ENCODE data around the gene GZF1.

Gene GZF1

DNA sequence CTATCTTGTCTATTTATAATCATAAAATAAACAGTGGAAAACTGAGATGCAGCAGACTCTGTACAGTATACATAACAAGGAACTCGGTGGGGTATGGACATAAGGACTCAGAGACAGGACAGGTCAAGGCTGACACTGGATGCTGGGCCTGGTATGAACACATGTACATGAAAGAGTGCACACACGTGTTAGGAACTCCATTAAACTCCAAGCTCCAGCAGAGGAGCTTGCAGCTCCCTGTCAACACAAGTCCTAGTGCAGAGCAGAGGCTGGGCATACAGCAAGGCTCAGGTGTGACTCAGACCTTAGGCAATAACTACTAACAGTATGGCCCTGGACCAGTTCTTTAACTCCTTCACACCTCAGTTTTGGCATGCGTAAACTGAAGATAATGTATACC lies 42.2 kb downstream of the GZF1 start:
- peaks cover 35% of the 10 kb centered on the region for H3K36me3 ChIP-seq
- H3K9me3 ChIP-seq (ENCODE audit: severe bottlenecking): no peaks in the 10 kb centered on the region
- H3K27me3 ChIP-seq (ENCODE audit: insufficient read depth, low read depth, severe bottlenecking): no peaks in the 10 kb centered on the region
- no peak for DNase-seq
- no peak for TF ChIP-seq CTCF (IDR thresholded peaks at IDR 0.05; ENCODE audit: low read depth, low read length)
- no peak overlapping the region; the same call in 1 of the 2 replicates for H3K27ac ChIP-seq
- H3K4me3 ChIP-seq (ENCODE audit: low read depth, low read length): no peak overlapping the region

DNA sequence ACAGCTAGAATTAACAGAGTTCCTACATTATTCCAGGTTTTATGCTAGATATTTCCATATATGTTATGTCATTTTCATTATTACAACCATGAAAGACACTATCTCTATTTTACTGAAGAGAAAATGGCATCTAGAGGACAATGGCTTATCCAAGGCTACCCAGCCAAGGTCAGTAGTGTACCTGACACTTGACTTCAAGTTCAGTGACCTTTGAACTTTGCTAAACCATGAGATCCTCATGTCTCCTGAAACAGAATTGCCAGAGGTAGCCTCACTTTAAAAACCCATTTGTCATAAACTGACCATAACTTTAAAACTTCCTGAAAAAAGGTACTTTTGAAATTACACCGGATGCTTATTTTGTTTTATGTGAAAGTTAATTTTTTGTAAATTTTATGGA lies 44.9 kb downstream of the GZF1 start:
- TF ChIP-seq CTCF (IDR thresholded peaks at IDR 0.05; ENCODE audit: low read depth, low read length): no peak

DNA sequence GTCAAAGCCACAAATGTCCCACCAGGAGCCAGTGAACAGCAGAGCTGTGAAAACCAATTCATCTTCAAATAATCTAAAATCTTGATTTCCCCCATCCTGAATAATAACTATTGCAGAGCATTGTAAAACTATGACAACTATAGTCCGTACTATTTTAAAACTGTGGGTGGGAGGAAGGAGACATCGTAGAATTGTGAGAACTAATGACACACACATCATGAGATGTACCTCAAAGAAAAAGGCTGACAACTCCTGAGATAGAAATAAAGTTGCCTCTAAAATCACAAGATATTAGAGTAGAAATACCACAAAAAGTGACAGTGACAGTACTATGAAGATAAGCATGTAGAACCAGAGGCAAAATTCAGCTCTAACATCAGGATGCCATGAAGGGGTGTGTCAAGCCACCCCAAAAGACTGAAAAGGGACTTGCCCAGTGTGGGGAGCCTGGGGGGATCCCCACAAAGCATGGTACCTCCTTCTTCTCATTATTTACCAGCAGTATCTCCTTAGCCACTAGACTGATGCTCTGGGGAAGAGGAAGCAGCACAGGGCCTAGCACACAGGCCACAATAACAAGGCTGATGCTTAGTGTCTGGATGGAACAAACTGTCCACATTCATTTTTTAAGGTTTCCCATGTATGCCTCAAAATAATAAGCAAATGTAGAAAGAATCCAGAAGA lies 45.9 kb downstream of the GZF1 start:
- no peak for TF ChIP-seq CTCF (IDR thresholded peaks at IDR 0.05; ENCODE audit: low read depth, low read length)
- Histone ChIP-seq H3K27me3 (ENCODE audit: insufficient read depth, low read depth, severe bottlenecking) (no peaks in the 10 kb centered on the region), H3K36me3 (peaks cover 6% of the 10 kb centered on the region), H3K27ac (no peak overlapping the region), H3K9me3 (ENCODE audit: severe bottlenecking) (no peaks in the 10 kb centered on the region), H3K4me3 (ENCODE audit: low read depth, low read length) (no peak overlapping the region)
- DNase-seq: no peak

More for the DNA sequence above, 44.9 kb downstream of the GZF1 start:
- H3K9me3 ChIP-seq (ENCODE audit: severe bottlenecking): no peaks in the 10 kb centered on the region
- no peak overlapping the region for H3K4me3 ChIP-seq (ENCODE audit: low read depth, low read length)
- no peak for DNase-seq
- H3K36me3 ChIP-seq: peaks cover 11% of the 10 kb centered on the region
- H3K27me3 ChIP-seq (ENCODE audit: insufficient read depth, low read depth, severe bottlenecking): no peaks in the 10 kb centered on the region
- H3K27ac ChIP-seq: no peak overlapping the region

- no peaks in the 10 kb centered on the region for H3K9me3 ChIP-seq (ENCODE audit: severe bottlenecking)
- peaks cover 6% of the 10 kb centered on the region for H3K36me3 ChIP-seq
- no peak overlapping the region for H3K4me3 ChIP-seq (ENCODE audit: low read depth, low read length)
- no peak for TF ChIP-seq CTCF (IDR thresholded peaks at IDR 0.05; ENCODE audit: low read depth, low read length)
- H3K27me3 ChIP-seq (ENCODE audit: insufficient read depth, low read depth, severe bottlenecking): no peaks in the 10 kb centered on the region
- no peak for DNase-seq
- H3K27ac ChIP-seq: no peak overlapping the region
Measured at GRCh38 chr20:23408957-23409356, 47.0 kb downstream of the GZF1 start.

DNA sequence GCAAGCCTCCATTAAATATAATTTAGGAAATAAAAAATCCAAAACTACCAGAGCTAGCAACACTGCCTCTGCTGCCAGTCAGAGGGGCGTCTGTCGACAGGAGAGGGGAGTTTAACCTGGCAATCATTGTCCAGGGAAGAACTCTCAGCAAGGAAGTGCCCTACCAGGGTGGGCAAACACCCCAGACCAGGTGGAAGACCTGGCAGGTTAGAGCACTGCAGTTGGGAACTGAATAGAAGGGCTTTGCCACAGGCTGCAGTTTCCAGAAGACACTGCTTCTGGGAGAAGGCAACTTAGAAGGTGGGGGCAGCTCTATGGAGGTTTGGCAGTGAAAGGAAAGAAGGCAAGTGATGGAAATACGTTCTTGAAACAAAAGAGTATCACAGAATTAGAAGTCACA lies 47.8 kb downstream of the GZF1 start:
- H3K36me3 ChIP-seq: peaks cover 9% of the 10 kb centered on the region
- no peaks in the 10 kb centered on the region for H3K27me3 ChIP-seq (ENCODE audit: insufficient read depth, low read depth, severe bottlenecking)
- no peak for DNase-seq
- H3K27ac ChIP-seq: no peak overlapping the region
- TF ChIP-seq CTCF (IDR thresholded peaks at IDR 0.05; ENCODE audit: low read depth, low read length): no peak
- H3K4me3 ChIP-seq (ENCODE audit: low read depth, low read length): no peak overlapping the region
- H3K9me3 ChIP-seq (ENCODE audit: severe bottlenecking): no peaks in the 10 kb centered on the region

Measured in WERI-Rb-1 (cell line).